ENCODE data around the gene BUB1B.

GRCh38 chr15:40163657-40164416 lies 3.0 kb downstream of the BUB1B start:
- no peak for TF ChIP-seq CTCF (conservative IDR thresholded peaks at IDR 0.05; ENCODE audit: low read length)
- TF ChIP-seq EZH2phosphoT487 (IDR thresholded peaks at IDR 0.05; ENCODE audit: borderline replicate concordance, low read depth, low read length), result no peak

All from OCI-LY7 (cell line).